T-helper 1 cell treated with Interleukin-12 subunit alpha and Interleukin-12 subunit beta and Interleukin-4 antibody, amounts not matched to agents 30 μg/mL and 1 μg/mL, for 36 hours (primary cell): ENCODE measurements around the gene ECHS1.
A peak's percentile ranks its signal among the peaks of the same experiment; 100 is the strongest.
"Not testable (repeated sequence)": the region's sequence is repeated elsewhere in the genome, so short reads cannot be mapped to it uniquely, and the experiment has no call there.

Source experiments
- H3K27ac Mint-ChIP-seq: one replicate; pipeline ENCODE4 v1.8.0; 2021; ENCODE audit warnings: mild to moderate bottlenecking, mixed read lengths
- H3K27me3 Mint-ChIP-seq: one replicate; pipeline ENCODE4 v1.8.0; 2021; ENCODE audit warnings: low read depth, mixed read lengths
- H3K36me3 Mint-ChIP-seq: one replicate; pipeline ENCODE4 v1.8.0; 2021; ENCODE audit warnings: low read depth, mixed read lengths
- H3K4me1 Mint-ChIP-seq: one replicate; pipeline ENCODE4 v1.8.0; 2021; ENCODE audit warnings: low read depth, mixed read lengths
- H3K4me3 Mint-ChIP-seq: one replicate; pipeline ENCODE4 v1.8.0; 2021; ENCODE audit warnings: mild to moderate bottlenecking, moderate library complexity, mixed read lengths
- H3K9me3 Mint-ChIP-seq: one replicate; pipeline ENCODE4 v1.8.0; 2021; ENCODE audit warnings: mixed read lengths

Gene ECHS1

DNA sequence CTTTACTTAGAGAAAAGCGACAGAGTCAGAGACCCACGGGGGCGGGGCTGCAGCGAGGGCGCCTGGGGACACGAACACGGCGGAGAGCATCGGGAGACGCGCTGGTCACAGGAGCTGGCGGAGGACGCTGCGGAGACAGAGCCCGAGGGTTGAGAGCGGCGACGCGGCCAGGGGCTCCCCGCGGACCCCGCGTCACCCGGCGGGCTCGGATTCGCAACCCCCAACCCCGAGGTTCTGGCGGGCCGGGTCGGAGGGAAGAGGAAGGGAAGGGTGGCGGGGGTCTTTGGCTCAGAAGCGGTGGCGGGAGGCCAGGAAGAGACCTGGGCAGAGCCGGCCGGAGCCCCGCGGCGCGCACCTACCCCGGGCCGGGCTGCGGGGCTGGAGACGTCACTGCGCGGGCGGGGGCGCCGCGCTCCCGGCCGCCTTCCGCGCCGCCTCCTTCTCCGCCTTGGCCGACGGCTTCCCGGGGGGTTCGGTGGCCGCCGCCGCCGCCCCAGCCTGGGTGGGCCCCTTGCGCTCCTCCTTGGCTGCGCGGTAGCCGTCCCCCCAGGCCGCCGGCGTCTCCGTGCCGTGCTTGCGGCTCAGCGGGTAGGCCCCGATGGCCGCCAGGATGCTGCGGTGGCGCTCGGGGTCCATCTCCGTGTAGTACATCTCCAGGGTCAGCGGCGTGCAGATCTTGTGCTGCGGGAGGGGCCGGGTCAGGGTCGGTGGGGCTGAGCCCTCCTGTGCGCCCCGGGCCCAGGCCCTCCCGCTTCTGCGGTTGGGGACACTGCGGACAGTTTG is 47.5 kb downstream of the ECHS1 start:
- Mint-ChIP-seq H3K4me1 (no peaks in the 10 kb centered on the region), H3K27me3 (peaks cover 42% of the 10 kb centered on the region), H3K36me3 (no peaks in the 10 kb centered on the region), H3K27ac (no peak overlapping the region), H3K9me3 (no peaks in the 10 kb centered on the region), H3K4me3 (peak overlapping the region; percentile 67)

DNA sequence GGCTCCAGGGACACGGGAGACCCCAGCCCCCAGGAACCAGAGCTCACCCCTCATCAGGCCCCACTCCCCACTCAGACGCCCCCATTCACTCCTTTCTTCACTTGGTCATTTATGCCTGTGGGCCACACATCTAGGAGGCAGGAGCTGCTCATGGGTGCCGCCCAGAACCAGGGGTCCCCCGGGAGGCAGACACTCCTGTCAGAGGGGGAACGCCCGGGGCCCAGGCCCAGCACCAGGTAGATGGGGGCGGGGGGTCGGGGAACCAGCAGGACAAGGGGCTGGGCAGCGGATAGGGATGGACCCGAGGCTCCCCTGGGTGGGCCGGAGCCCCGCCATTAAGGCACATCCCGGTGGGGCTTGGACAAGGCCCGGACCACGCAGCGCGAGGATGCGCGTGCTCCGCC is 48.3 kb downstream of the ECHS1 start:
- Mint-ChIP-seq H3K9me3 (no peaks in the 10 kb centered on the region), H3K4me1 (no peaks in the 10 kb centered on the region), H3K36me3 (no peaks in the 10 kb centered on the region), H3K27ac (no peak overlapping the region), H3K27me3 (peaks cover 43% of the 10 kb centered on the region), H3K4me3 (no peak overlapping the region)

GRCh38 chr10:133324198-133324792 is 48.9 kb downstream of the ECHS1 start:
- H3K9me3 Mint-ChIP-seq = no peaks in the 10 kb centered on the region
- H3K4me3 Mint-ChIP-seq = no peak overlapping the region
- no peak overlapping the region for H3K27ac Mint-ChIP-seq
- H3K4me1 Mint-ChIP-seq = peaks cover under 1% of the 10 kb centered on the region
- H3K27me3 Mint-ChIP-seq = peaks cover 41% of the 10 kb centered on the region
- H3K36me3 Mint-ChIP-seq = no peaks in the 10 kb centered on the region

DNA sequence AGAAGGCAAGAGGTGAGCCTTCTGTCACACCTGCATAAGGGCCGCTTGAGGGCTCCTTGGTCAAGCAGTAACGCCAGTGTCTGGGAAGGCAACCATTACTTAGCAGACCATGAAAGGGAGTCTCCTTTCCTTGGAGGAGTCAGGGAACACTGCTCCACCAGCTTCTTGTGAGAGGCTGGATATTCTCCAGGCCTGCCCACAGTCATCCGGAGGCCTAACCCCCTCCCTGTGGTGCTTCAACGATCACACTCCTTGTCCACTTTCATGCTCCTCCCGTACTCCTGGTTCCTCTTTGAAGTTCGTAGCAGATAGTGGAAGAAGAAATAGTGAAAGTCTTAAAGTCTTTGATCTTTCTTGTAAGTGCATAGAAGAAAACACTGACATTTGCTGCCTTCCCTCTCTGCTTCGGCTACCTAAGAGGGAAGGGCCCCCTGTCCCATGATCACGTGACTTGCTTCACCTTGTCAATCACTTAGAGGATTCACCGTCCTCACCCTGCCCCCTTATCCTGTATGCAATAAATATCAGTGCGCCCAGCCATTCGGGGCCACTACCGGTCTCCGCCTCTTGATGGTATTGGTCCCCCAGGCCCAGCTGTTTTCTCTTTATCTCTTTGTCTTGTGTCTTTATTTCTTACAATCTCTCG is 51.0 kb downstream of the ECHS1 start:
- H3K27ac Mint-ChIP-seq, H3K4me3 Mint-ChIP-seq: not testable (repeated sequence)

DNA sequence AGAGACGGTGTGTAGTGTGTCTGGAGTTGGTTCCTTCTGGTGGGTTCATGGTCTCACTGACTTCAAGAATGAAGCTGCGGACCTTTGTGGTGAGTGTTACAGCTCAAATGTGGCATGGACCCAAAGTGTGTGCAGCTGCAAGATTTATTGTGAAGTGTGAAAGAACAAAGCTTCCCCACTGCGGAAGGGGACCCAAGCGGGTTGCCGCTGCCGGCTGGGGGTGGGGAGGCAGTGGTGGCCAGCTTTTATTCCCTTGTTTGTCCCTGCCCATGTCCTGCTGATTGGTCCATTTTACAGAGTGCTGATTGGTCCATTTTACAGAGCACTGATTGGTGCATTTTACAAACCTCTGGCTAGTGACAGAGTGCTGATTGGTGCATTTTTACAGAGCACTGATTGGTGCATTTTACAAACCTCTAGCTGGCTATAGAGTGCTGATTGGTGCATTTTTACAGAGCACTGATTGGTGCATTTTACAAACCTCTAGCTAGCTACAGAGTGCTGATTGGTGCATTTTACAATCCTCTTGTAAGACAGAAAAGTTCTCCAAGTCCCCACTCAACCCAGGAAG is 52.2 kb downstream of the ECHS1 start:
- not testable (repeated sequence) for H3K27ac Mint-ChIP-seq, H3K9me3 Mint-ChIP-seq, H3K4me1 Mint-ChIP-seq, H3K36me3 Mint-ChIP-seq, H3K4me3 Mint-ChIP-seq
- peaks cover 19% of the 10 kb centered on the region for H3K27me3 Mint-ChIP-seq

More for the DNA sequence above, 51.0 kb downstream of the ECHS1 start:
- H3K27me3 Mint-ChIP-seq = peaks cover 32% of the 10 kb centered on the region
- H3K4me1 Mint-ChIP-seq, H3K36me3 Mint-ChIP-seq, H3K9me3 Mint-ChIP-seq: not testable (repeated sequence)

GRCh38 chr10:133318494-133319127 is 54.5 kb downstream of the ECHS1 start:
- H3K27ac Mint-ChIP-seq = no peak overlapping the region
- no peaks in the 10 kb centered on the region for H3K9me3 Mint-ChIP-seq
- H3K4me1 Mint-ChIP-seq = peaks cover 11% of the 10 kb centered on the region
- H3K4me3 Mint-ChIP-seq = peak overlapping the region; percentile 58
- no peaks in the 10 kb centered on the region for H3K36me3 Mint-ChIP-seq
- peaks cover 15% of the 10 kb centered on the region for H3K27me3 Mint-ChIP-seq

DNA sequence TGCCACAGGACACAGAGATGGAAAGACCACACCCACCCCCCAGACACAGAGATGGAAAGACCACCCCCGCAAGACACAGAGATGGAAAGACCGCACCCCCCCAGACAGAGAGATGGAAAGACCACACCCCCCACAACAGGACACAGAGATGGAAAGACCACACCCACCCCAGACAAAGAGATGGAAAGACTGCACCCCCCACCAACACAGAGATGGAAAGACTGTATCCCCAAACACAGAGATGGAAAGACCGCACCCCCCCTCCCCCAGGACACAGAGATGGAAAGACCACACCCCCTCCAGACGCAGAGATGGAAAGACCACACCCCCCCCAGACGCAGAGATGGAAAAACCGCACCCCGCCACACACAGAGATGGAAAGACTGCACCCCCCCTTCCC is 56.4 kb downstream of the ECHS1 start:
- Mint-ChIP-seq H3K4me3 (no peak overlapping the region), H3K9me3 (no peaks in the 10 kb centered on the region), H3K27ac (no peak overlapping the region), H3K27me3 (peaks cover 11% of the 10 kb centered on the region), H3K4me1 (peaks cover 11% of the 10 kb centered on the region), H3K36me3 (peaks cover 2% of the 10 kb centered on the region)

- peak overlapping the region; percentile 34 for H3K27ac Mint-ChIP-seq
- H3K4me1 Mint-ChIP-seq = peaks cover 11% of the 10 kb centered on the region
- no peak overlapping the region for H3K4me3 Mint-ChIP-seq
- H3K9me3 Mint-ChIP-seq = no peaks in the 10 kb centered on the region
- H3K36me3 Mint-ChIP-seq = peaks cover 3% of the 10 kb centered on the region
- H3K27me3 Mint-ChIP-seq = peaks cover 11% of the 10 kb centered on the region
Measured at GRCh38 chr10:133316266-133316665, 56.9 kb downstream of the ECHS1 start.

GRCh38 chr10:133315847-133316246 is 57.3 kb downstream of the ECHS1 start:
- peaks cover 11% of the 10 kb centered on the region for H3K4me1 Mint-ChIP-seq
- peaks cover 3% of the 10 kb centered on the region for H3K36me3 Mint-ChIP-seq
- H3K4me3 Mint-ChIP-seq = no peak overlapping the region
- H3K27me3 Mint-ChIP-seq = peaks cover 11% of the 10 kb centered on the region
- H3K27ac Mint-ChIP-seq = no peak overlapping the region
- H3K9me3 Mint-ChIP-seq = no peaks in the 10 kb centered on the region

DNA sequence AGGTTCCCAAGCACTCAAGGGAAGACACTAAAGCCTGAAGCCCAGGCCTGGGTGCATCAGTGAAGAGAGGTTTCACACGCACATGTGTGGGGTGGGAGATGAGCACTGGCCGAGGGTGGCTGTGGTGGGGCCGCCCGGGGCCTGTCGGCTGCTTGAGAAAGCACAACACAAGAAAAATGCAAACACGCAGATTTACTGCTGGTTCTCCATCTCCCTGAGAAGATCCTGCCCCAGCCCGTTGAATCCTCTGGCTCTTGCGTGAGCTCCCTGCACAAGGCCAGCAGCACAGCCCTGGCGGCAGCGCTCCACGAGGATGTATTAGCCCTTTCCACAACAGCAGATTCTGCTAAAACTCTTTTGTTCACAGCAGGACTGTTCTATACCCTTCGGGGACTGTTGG is 58.2 kb downstream of the ECHS1 start:
- Mint-ChIP-seq H3K9me3 (no peaks in the 10 kb centered on the region), H3K36me3 (peaks cover 5% of the 10 kb centered on the region), H3K27me3 (peaks cover 6% of the 10 kb centered on the region), H3K4me3 (no peak overlapping the region), H3K27ac (no peak overlapping the region), H3K4me1 (peaks cover 11% of the 10 kb centered on the region)

- Mint-ChIP-seq H3K4me3 (no peak overlapping the region), H3K36me3 (peaks cover 6% of the 10 kb centered on the region), H3K9me3 (no peaks in the 10 kb centered on the region), H3K4me1 (peaks cover 10% of the 10 kb centered on the region), H3K27me3 (no peaks in the 10 kb centered on the region), H3K27ac (no peak overlapping the region)
Measured at GRCh38 chr10:133313192-133313591, 60.0 kb downstream of the ECHS1 start.

DNA sequence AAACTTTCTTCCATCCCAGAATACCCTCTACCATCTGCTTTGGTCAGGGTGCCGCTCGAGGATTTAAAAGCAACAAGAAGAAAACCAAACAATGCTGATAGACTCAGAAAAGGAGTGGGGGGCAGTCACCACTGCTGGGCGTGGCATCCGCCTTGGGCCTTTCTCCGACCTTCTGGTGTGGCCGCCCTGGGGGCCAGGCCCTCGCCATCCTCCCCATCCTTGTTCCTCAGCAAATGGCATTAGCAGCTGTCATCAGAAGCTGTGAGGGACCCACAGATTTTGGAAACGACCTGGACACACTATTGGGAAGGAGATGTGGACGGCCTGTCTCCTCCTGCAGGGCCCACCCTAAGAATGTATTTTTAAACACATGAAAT is 60.4 kb downstream of the ECHS1 start:
- H3K36me3 Mint-ChIP-seq = peaks cover 10% of the 10 kb centered on the region
- H3K9me3 Mint-ChIP-seq = no peaks in the 10 kb centered on the region
- H3K27me3 Mint-ChIP-seq = no peaks in the 10 kb centered on the region
- H3K4me3 Mint-ChIP-seq = no peak overlapping the region
- H3K4me1 Mint-ChIP-seq = peaks cover 15% of the 10 kb centered on the region
- no peak overlapping the region for H3K27ac Mint-ChIP-seq
